GM23338 (cell line): Measurements from ENCODE around the gene SFSWAP. TPM values are rescaled to one million over a fixed set of nuclear protein-coding genes. Genes with fewer than 3 reads are reported as not detected.

ENCODE experiments used
- ATAC-seq: fragments of 200-7000 bp; cut with Tn5 transposase; 3 replicates; pipeline ENCODE4 v1.9.1; 2020
- DNase-seq: peaks from one replicate; pipeline ENCODE4 v3.0.0-alpha.2; 2015; ENCODE audit warnings: low spot score
- H2AFZ ChIP-seq: fragments of 200-600 bp; sonication (generic); 2 replicates; pipeline ENCODE4 v1.8.0; 2016; ENCODE audit warnings: antibody characterized with exemption, mild to moderate bottlenecking, moderate library complexity
- H3F3A ChIP-seq: fragments of 200-600 bp; sonication (generic); replicated peaks from 2 replicates; pipeline ENCODE4 v1.8.0; 2017; ENCODE audit warnings: antibody characterized with exemption, mixed run types, low read depth
- H3K27ac ChIP-seq: fragments of 200-600 bp; sonication (generic); 2 replicates; pipeline ENCODE4 v1.6.1; 2016; ENCODE audit warnings: low read depth
- H3K27me3 ChIP-seq: fragments of 200-600 bp; sonication (generic); 2 replicates; pipeline ENCODE4 v1.8.0; 2016; ENCODE audit warnings: mild to moderate bottlenecking, mixed run types, moderate library complexity; ENCODE audit not compliant: insufficient read depth
- H3K36me3 ChIP-seq: fragments of 200-600 bp; sonication (generic); 2 replicates; pipeline ENCODE4 v1.8.0; 2016; ENCODE audit warnings: mild to moderate bottlenecking; ENCODE audit not compliant: insufficient read depth
- H3K4me1 ChIP-seq: fragments of 200-600 bp; sonication (generic); 2 replicates; pipeline ENCODE4 v1.8.0; 2016; ENCODE audit warnings: mild to moderate bottlenecking, moderate library complexity; ENCODE audit not compliant: insufficient read depth
- H3K4me2 ChIP-seq: fragments of 200-600 bp; sonication (generic); 2 replicates; pipeline ENCODE4 v1.7.1; 2017; ENCODE audit warnings: mixed run types
- H3K4me3 ChIP-seq: fragments of 200-600 bp; sonication (generic); 2 replicates; pipeline ENCODE4 v1.6.1; 2016; ENCODE audit warnings: mixed run types
- H3K79me2 ChIP-seq: fragments of 200-600 bp; sonication (generic); replicated peaks from 2 replicates; pipeline ENCODE4 v1.8.0; 2017; ENCODE audit warnings: mild to moderate bottlenecking; ENCODE audit not compliant: insufficient read depth
- H3K9me2 ChIP-seq: fragments of 200-600 bp; sonication (generic); 2 replicates; pipeline ENCODE4 v1.8.0; 2017; ENCODE audit not compliant: insufficient read depth
- H4K20me1 ChIP-seq: fragments of 200-600 bp; sonication (generic); replicated peaks from 2 replicates; pipeline ENCODE4 v1.8.0; 2017; ENCODE audit warnings: mild to moderate bottlenecking; ENCODE audit not compliant: insufficient read depth
- H3K27ac Mint-ChIP-seq: 2 replicates; pipeline ENCODE4 v1.8.0; 2020; ENCODE audit warnings: inconsistent platforms, mild to moderate bottlenecking, moderate library complexity, mixed read lengths
- H3K27me3 Mint-ChIP-seq: 3 replicates; pipeline ENCODE4 v1.8.0; 2022; ENCODE audit warnings: low read depth, mild to moderate bottlenecking, moderate library complexity, mixed read lengths, inconsistent platforms; ENCODE audit not compliant: insufficient read depth, poor library complexity
- H3K36me3 Mint-ChIP-seq: 3 replicates; pipeline ENCODE4 v1.8.0; 2021; ENCODE audit warnings: low read depth, mild to moderate bottlenecking, inconsistent platforms, moderate library complexity, mixed read lengths
- H3K4me1 Mint-ChIP-seq: 3 replicates; pipeline ENCODE4 v1.8.0; 2020; ENCODE audit warnings: mild to moderate bottlenecking, inconsistent platforms, mixed read lengths
- H3K4me3 Mint-ChIP-seq: 3 replicates; pipeline ENCODE4 v1.8.0; 2021; ENCODE audit warnings: moderate library complexity, mild to moderate bottlenecking, inconsistent platforms, mixed read lengths
- H3K9me3 Mint-ChIP-seq: 3 replicates; pipeline ENCODE4 v1.8.0; 2020; ENCODE audit warnings: moderate library complexity, mild to moderate bottlenecking, inconsistent platforms, mixed read lengths
- CTCF ChIP-seq, 2 experiments: fragments of 200-600 bp in 1 of 2; sonication (generic) in 1 of 2; conservative IDR thresholded peaks; 2 replicates each; pipeline versions ENCODE4 v1.5.1 to v1.6.1; 2016 to 2017; ENCODE audit warnings: antibody characterized with exemption in 2 of 2, low read depth in 2 of 2, mild to moderate bottlenecking in 2 of 2, moderate library complexity in 1 of 2
- ETS1 ChIP-seq: IDR thresholded peaks from 2 replicates; pipeline ENCODE4 v1.6.1; 2016; ENCODE audit warnings: antibody characterized with exemption
- EZH2 ChIP-seq: fragments of 200-600 bp; sonication (generic); IDR thresholded peaks from one replicate; pipeline ENCODE4 v1.8.0; 2017; ENCODE audit warnings: antibody characterized with exemption, mild to moderate bottlenecking, low read depth; ENCODE audit not compliant: unreplicated experiment
- JUNB ChIP-seq: IDR thresholded peaks from one replicate; pipeline ENCODE4 v1.6.1; 2016; ENCODE audit warnings: antibody characterized with exemption; ENCODE audit not compliant: unreplicated experiment
- NANOG ChIP-seq: IDR thresholded peaks from 2 replicates; pipeline ENCODE4 v1.6.1; 2016; ENCODE audit warnings: antibody characterized with exemption, borderline replicate concordance
- REST ChIP-seq: IDR thresholded peaks from one replicate; pipeline ENCODE4 v1.6.1; 2018; ENCODE audit warnings: antibody characterized with exemption; ENCODE audit not compliant: unreplicated experiment
- STAT1 ChIP-seq: IDR thresholded peaks from one replicate; pipeline ENCODE4 v1.6.1; 2016; ENCODE audit warnings: antibody characterized with exemption; ENCODE audit not compliant: unreplicated experiment
- ZNF114 ChIP-seq: fragments of 250-450 bp; sonication (Bioruptor Pico); IDR thresholded peaks from 2 replicates; pipeline ENCODE4 v1.5.0; 2020; ENCODE audit warnings: mild to moderate bottlenecking, moderate library complexity
- polyA plus RNA-seq: library from polyadenylated mRNA; unstranded; fragments of >200 nt; fragmentation: Nextera tagmentation; extraction: Ambion mirVana; gene quantifications from 2 replicates; pipeline ENCODE4 v1.2.1, GENCODE V29; 2016
- total RNA-seq: library from RNA; depleted of rRNA; stranded (reverse); fragments of >200 nt; shearing (Covaris generic); gene quantifications from 2 replicates; pipeline ENCODE4 v1.2.3, GENCODE V29; 2014

The SFSWAP gene
- total and polyA plus RNA-seq, 2 experiments from 2014 or later = 41.0 to 49.8 TPM

GRCh38 chr12:131736446-131737149, 25.7 kb downstream of the SFSWAP start:
- Mint-ChIP-seq H3K9me3 (peaks cover under 1% of the 10 kb centered on the region), H3K4me1 (peaks cover 33% of the 10 kb centered on the region), H3K4me3 (no peak overlapping the region), H3K27ac (peak overlapping the region; percentile 79), H3K27me3 (peaks cover 6% of the 10 kb centered on the region), H3K36me3 (peaks cover 70% of the 10 kb centered on the region)
- TF ChIP-seq REST (no peak), EZH2 (no peak), ETS1 (no peak), STAT1 (no peak), ZNF114 (CRISPR knock-in tag) (no peak), JUNB (no peak), NANOG (no peak)
- H3K4me2 ChIP-seq = peak overlapping the region; percentile 3; the same call in 1 of the 2 replicates
- H3K9me2 ChIP-seq = no peaks in the 10 kb centered on the region
- no peaks in the 10 kb centered on the region for H3K27me3 ChIP-seq
- H3K36me3 ChIP-seq = peaks cover 28% of the 10 kb centered on the region
- H3K79me2 ChIP-seq = peaks cover 10% of the 10 kb centered on the region; the same call in 1 of the 2 replicates
- H3F3A ChIP-seq = no peaks in the 10 kb centered on the region
- H3K4me1 ChIP-seq = peaks cover 10% of the 10 kb centered on the region
- no peaks in the 10 kb centered on the region; the same call in 1 of the 2 replicates for H4K20me1 ChIP-seq
- peak overlapping the region; percentile 78; the same call in 1 of the 2 replicates for H3K27ac ChIP-seq
- DNase-seq (peak; percentile 21), ATAC-seq (peak; percentile 33; the same call in 2 of the 3 replicates)
- no peak overlapping the region for H2AFZ ChIP-seq
- H3K4me3 ChIP-seq = no peak overlapping the region

GRCh38 chr12:131737150-131737827, 26.4 kb downstream of the SFSWAP start:
- Mint-ChIP-seq H3K36me3 (peaks cover 72% of the 10 kb centered on the region), H3K4me1 (peaks cover 33% of the 10 kb centered on the region), H3K27ac (peak overlapping the region; percentile 79), H3K9me3 (peaks cover 7% of the 10 kb centered on the region), H3K4me3 (no peak overlapping the region), H3K27me3 (peaks cover 8% of the 10 kb centered on the region)
- peak; percentile 76 for ATAC-seq
- peak; percentile 40 for DNase-seq
- H3K36me3 ChIP-seq = peaks cover 33% of the 10 kb centered on the region
- H3K4me2 ChIP-seq = 0 out of 2 replicates have a peak overlapping the region, but pooled peaks have one; percentile 3
- no peaks in the 10 kb centered on the region for H3F3A ChIP-seq
- peaks cover 10% of the 10 kb centered on the region for H3K4me1 ChIP-seq
- H4K20me1 ChIP-seq = no peaks in the 10 kb centered on the region; the same call in 1 of the 2 replicates
- no peaks in the 10 kb centered on the region for H3K27me3 ChIP-seq
- H2AFZ ChIP-seq = no peak overlapping the region
- H3K27ac ChIP-seq = peak overlapping the region; percentile 78; the same call in 1 of the 2 replicates
- no peak for TF ChIP-seq CTCF (conservative IDR thresholded peaks at IDR 0.05; ENCODE audit: low read depth in 2 of 2)
- H3K9me2 ChIP-seq = no peaks in the 10 kb centered on the region
- peaks cover 10% of the 10 kb centered on the region; the same call in 1 of the 2 replicates for H3K79me2 ChIP-seq
- H3K4me3 ChIP-seq = no peak overlapping the region
